Psoas muscle (tissue), 8 donors: ENCODE results near the gene GCH1. TPM values are rescaled to one million over a fixed set of nuclear protein-coding genes. Genes with fewer than 3 reads are reported as not detected.
"Not testable (repeated sequence)": the region's sequence is repeated elsewhere in the genome, so short reads cannot be mapped to it uniquely, and the experiment has no call there.

ENCODE experiments used
- ATAC-seq, 4 donors: fragments of 200-7000 bp; cut with Tn5 transposase; one replicate each; pipeline ENCODE4 v1.9.1; 2020; ENCODE audit warnings: moderate library complexity in 3 of 4, mild to moderate bottlenecking in 2 of 4
- DNase-seq, 2 donors: peaks; one replicate each; pipeline ENCODE4 v3.0.0-alpha.2; 2020
- H3K27ac ChIP-seq: fragments of 200-600 bp; one replicate; pipeline ENCODE4 v1.8.0; 2022
- H3K27me3 ChIP-seq, 3 donors: fragments of 200-600 bp in 1 of 3; one replicate each; pipeline versions ENCODE4 v1.6.1 to v1.8.0; 2013 to 2022; ENCODE audit warnings: low read length in 2 of 3, mild to moderate bottlenecking in 2 of 3, moderate library complexity in 1 of 3; ENCODE audit not compliant: insufficient read depth in 3 of 3
- H3K36me3 ChIP-seq, 2 donors: fragments of 200-600 bp in 1 of 2; one replicate each; pipeline versions ENCODE4 v1.6.1 to v1.8.0; 2013 to 2022; ENCODE audit warnings: low read depth in 1 of 2, mild to moderate bottlenecking in 1 of 2, moderate library complexity in 1 of 2; ENCODE audit not compliant: insufficient read depth in 1 of 2
- H3K4me1 ChIP-seq: fragments of 200-600 bp; one replicate; pipeline ENCODE4 v1.8.0; 2022
- H3K4me3 ChIP-seq: fragments of 200-600 bp; one replicate; pipeline ENCODE4 v1.8.0; 2022; ENCODE audit warnings: mild to moderate bottlenecking
- H3K9me3 ChIP-seq: fragments of 200-600 bp; one replicate; pipeline ENCODE4 v1.8.0; 2022
- WGBS, 3 donors: extraction: QIAGEN DNeasy Blood & Tissue Kit; methylation state at CpG; one replicate each; pipeline versions ENCODE4 v1.1.6 to v1.1.7; 2013; 5-methylcytosine and 5-hydroxymethylcytosine counted together
- intact Hi-C, 2 donors: fragments of 100-400 bp; cut with DNase I; formaldehyde crosslinking; loops; one replicate each; pipeline versions ENCODE4 v1.11.0 to v1.14.2; 2022
- polyA plus RNA-seq, 3 donors: library from polyadenylated mRNA; stranded (reverse); fragments of 200-250 nt; gene quantifications; one replicate each; pipeline ENCODE4 v1.2.3, GENCODE V29; 2013
- total RNA-seq, 4 donors: library from RNA; stranded (reverse); fragmentation: NEBNext Ultra II Directional in 2 of 4; extraction: Animal tissue kit (Norgen Biotek cat#: 25700) in 2 of 4; gene quantifications; one replicate each; pipeline versions ENCODE4 v1.2.1 to v1.2.4, GENCODE V29; 2021 to 2023
- TF ChIP-seq, protein P1 (sequence below): fragments of 200-600 bp; IDR thresholded peaks from one replicate; pipeline ENCODE4 v1.8.0; 2022; ENCODE audit warnings: antibody characterized with exemption
- donor health status: healthy with polysubstance abuse.
- donor health status: DM: no; HTN: no; CAD: no; lungs with moderate emphysema.
- donor health status: Bipolar disorder and iron deficiency.
- donor health status: healthy.
- donor health status: DM: yes; HTN: yes; CAD: no.
- donor health status: DM: no; HTN: no; CAD: no.
- donor health status: DM: no; HTN: no; CAD: no.
- donor health status: DM: yes; HTN: yes; CAD: no.

The GCH1 gene
- total and polyA plus RNA-seq, 7 donors = 0.65 to 1.4 (median 1.1) TPM

DNA sequence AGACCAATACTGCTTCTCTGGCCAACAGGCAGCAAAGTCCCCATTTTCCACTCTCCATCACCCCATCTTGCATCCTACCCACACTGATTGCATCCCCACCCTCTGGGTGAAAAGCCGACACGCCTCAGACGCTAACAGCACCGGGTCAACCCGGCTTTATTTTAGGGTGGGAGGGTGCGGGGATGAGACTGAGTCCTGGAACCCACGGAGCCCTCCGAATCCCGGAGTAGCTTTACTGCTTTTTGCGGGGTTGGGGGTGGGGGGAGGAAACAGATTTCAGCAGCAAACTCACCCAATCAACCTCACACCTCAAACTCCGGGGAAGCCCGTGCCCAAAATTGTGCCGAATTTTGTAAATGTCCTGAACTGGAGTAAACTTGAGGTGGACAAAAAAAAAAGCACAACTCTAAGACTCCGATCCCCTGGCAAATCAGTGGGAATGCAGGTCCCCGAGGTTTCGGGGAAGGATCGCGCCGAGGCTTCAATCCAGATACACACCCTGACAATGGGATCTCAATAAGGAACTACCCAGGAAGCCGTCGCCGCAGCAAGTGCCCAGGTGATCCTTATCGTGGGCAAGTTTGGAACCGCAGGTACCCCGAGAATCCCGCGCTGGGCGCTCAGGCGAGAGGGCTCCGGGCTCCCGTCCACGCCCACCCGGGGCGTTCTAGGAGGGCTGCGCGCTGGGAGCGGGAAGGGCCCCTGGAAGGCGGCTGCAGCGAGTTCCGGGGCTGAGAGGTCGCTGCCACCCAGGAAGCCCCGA is 1.1 kb downstream of the GCH1 start:
- H3K27me3 ChIP-seq = peaks cover 0 to 24% (median 0%) of the 10 kb centered on the region in 3 donors
- peak overlapping the region; percentile 70 for H3K4me3 ChIP-seq
- intact Hi-C loops = no loop called here
- H3K36me3 ChIP-seq = no peaks in the 10 kb centered on the region
- no peaks in the 10 kb centered on the region for H3K4me1 ChIP-seq
- no peaks in the 10 kb centered on the region for H3K9me3 ChIP-seq
- TF ChIP-seq, protein P1, sequence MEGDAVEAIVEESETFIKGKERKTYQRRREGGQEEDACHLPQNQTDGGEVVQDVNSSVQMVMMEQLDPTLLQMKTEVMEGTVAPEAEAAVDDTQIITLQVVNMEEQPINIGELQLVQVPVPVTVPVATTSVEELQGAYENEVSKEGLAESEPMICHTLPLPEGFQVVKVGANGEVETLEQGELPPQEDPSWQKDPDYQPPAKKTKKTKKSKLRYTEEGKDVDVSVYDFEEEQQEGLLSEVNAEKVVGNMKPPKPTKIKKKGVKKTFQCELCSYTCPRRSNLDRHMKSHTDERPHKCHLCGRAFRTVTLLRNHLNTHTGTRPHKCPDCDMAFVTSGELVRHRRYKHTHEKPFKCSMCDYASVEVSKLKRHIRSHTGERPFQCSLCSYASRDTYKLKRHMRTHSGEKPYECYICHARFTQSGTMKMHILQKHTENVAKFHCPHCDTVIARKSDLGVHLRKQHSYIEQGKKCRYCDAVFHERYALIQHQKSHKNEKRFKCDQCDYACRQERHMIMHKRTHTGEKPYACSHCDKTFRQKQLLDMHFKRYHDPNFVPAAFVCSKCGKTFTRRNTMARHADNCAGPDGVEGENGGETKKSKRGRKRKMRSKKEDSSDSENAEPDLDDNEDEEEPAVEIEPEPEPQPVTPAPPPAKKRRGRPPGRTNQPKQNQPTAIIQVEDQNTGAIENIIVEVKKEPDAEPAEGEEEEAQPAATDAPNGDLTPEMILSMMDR = no peak
- peak in 3 of 4 donors; percentile 7 to 18 (median 8) for ATAC-seq
- WGBS, 3 donors = 2 to 5% (median 2%) methylated on average over 41 to 42 of the region's 42 CpGs
- H3K27ac ChIP-seq = peak overlapping the region; percentile 56
- DNase-seq = no peak

DNA sequence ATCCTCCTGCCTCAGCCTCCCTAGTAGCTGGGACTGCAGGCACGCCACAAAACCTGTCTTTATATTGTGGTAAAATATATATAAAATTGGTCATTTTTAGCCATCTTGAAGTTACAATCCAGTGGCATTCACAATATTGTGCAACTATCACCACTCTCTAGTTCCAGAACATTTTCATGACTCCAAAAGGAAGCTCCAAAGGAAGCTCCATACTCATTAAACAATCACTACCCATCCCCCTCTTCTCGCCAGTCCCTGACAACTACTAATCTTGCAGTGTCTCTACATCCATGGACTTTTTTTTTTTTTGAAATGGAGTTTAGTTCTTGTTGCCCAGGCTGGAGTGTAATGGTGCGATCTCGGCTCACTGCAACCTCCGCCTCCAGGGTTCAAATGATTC is 3.1 kb downstream of the GCH1 start:
- ATAC-seq = no peak
- intact Hi-C loops = no loop called here
- 95 to 98% (median 97%) methylated on average over 5 of the region's 5 CpGs for WGBS, 3 donors

DNA sequence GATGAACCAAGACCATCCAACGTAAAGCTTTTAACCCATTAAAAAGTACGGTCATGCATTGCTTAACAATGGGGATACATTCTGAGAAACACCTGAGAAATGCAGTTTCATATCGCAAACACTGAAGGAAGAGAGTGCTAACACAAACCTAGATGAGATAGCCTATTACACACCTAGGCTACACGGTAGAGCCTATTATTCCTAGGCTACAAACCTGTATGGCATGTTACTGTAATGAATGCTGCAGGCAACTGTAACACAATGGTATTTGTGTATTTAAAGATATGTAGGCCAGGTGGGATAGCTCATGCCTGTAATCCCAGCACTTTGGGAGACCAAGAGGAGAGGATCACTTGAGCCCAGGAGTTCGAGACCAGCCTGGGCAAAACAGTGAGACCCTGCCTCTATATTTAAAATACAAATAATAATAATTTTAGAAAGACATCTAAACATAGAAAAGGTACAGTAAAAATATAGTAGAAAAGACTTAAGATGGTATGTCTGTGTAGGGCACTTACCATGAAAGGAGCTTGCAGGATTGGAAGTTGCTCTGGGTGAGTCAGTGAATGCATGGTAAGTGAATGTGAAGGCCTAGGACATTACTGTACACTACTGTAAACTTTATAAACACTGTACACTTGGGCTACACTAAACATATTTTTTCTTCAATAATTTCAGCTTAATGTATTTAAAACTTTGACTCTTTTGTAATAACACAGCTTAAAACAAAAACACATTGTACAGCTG is 4.6 kb downstream of the GCH1 start:
- peaks cover 0 to 24% (median 0%) of the 10 kb centered on the region in 3 donors for H3K27me3 ChIP-seq
- intact Hi-C loops, ATAC-seq, H3K4me1 ChIP-seq, DNase-seq, H3K9me3 ChIP-seq, H3K4me3 ChIP-seq, H3K27ac ChIP-seq, H3K36me3 ChIP-seq: not testable (repeated sequence)
- WGBS, 3 donors = 92 to 93% (median 93%) methylated on average over 5 of the region's 5 CpGs

More for the DNA sequence above, 3.1 kb downstream of the GCH1 start:
- H3K4me3 ChIP-seq = no peak overlapping the region
- peaks cover 0 to 24% (median 0%) of the 10 kb centered on the region in 3 donors for H3K27me3 ChIP-seq
- TF ChIP-seq, protein P1 = no peak
- no peaks in the 10 kb centered on the region for H3K4me1 ChIP-seq
- DNase-seq = no peak
- H3K36me3 ChIP-seq = no peaks in the 10 kb centered on the region
- H3K9me3 ChIP-seq = no peaks in the 10 kb centered on the region
- no peak overlapping the region for H3K27ac ChIP-seq

DNA sequence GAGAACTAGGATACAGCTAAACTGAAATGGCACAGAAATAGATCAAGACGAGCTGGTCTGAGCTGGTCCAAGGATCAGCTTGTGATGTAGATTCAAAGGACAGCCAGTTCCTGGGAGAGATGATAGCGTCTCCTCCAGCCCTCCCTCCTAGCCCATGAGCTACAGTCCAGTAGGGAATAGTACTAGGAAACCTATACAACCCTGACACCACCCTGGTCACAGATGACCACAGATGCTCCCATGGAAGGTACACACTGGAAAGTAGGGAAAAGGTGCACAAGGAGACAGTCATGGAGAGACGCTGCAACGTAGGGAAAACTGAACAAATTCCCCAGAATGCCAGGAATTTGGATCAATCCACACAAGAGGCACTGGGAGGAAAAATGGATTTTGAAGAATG is 6.9 kb downstream of the GCH1 start:
- Histone ChIP-seq H3K4me1 (no peaks in the 10 kb centered on the region), H3K27ac (no peak overlapping the region), H3K27me3 (peaks cover 0 to 10% (median 0%) of the 10 kb centered on the region in 3 donors), H3K36me3 (no peaks in the 10 kb centered on the region), H3K9me3 (no peaks in the 10 kb centered on the region), H3K4me3 (no peak overlapping the region)
- TF ChIP-seq, protein P1 = no peak
- intact Hi-C loops = no loop called here
- 58 to 69% (median 60%) methylated on average over 4 of the region's 4 CpGs for WGBS, 3 donors
- ATAC-seq = no peak
- DNase-seq = no peak

DNA sequence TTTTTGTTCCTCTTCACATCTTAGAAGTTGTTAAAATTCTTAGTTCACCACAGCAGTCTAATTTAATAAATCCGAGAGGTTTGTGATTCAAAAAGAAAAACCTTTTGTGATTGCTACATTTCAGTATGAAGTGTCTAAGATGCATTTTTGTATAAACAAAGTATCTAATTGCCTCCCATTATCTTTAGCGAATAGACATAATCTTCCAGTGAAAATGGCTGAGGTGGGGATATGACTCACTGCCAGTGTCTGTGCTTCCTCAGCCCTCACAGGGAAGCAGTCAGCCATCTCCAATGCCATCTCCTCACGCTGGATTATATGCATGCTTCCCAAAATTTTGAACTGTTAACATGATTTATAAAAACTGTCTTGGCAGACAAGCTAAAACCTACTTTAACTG is 7.6 kb downstream of the GCH1 start:
- ATAC-seq (no peak), DNase-seq (no peak)
- Histone ChIP-seq H3K36me3 (no peaks in the 10 kb centered on the region), H3K27me3 (peaks cover 0 to 10% (median 0%) of the 10 kb centered on the region in 3 donors), H3K27ac (no peak overlapping the region), H3K4me1 (no peaks in the 10 kb centered on the region), H3K9me3 (no peaks in the 10 kb centered on the region), H3K4me3 (no peak overlapping the region)
- TF ChIP-seq, protein P1 = no peak
- 61 to 67% (median 67%) methylated on average over 3 of the region's 3 CpGs for WGBS, 3 donors
- intact Hi-C loops = no loop called here
